UCSD-AML1 (cell line): ENCODE data around the gene UBE4B.
"Not testable (repeated sequence)": the region's sequence is repeated elsewhere in the genome, so short reads cannot be mapped to it uniquely, and the experiment has no call there.

Experiments used
- DNase-seq: peaks from one replicate; lab custom pipeline; 2025; ENCODE audit not compliant: unreplicated experiment; lab: John Stamatoyannopoulos, UW

The UBE4B gene

GRCh38 chr1:10208537-10208936 is 175.8 kb downstream of the UBE4B start:
- DNase-seq, result no peak

GRCh38 chr1:10209590-10209904 is 176.8 kb downstream of the UBE4B start:
- DNase-seq, result no peak

- DNase-seq, result peak; percentile 97
Observed at GRCh38 chr1:10209905-10210810, 177.4 kb downstream of the UBE4B start, which contains the start of gene KIF1B. TSS of gene KIF1B (plus strand) at chr1:10210570. CDS start at chr1:10232329, 21,759 bp downstream.

DNA sequence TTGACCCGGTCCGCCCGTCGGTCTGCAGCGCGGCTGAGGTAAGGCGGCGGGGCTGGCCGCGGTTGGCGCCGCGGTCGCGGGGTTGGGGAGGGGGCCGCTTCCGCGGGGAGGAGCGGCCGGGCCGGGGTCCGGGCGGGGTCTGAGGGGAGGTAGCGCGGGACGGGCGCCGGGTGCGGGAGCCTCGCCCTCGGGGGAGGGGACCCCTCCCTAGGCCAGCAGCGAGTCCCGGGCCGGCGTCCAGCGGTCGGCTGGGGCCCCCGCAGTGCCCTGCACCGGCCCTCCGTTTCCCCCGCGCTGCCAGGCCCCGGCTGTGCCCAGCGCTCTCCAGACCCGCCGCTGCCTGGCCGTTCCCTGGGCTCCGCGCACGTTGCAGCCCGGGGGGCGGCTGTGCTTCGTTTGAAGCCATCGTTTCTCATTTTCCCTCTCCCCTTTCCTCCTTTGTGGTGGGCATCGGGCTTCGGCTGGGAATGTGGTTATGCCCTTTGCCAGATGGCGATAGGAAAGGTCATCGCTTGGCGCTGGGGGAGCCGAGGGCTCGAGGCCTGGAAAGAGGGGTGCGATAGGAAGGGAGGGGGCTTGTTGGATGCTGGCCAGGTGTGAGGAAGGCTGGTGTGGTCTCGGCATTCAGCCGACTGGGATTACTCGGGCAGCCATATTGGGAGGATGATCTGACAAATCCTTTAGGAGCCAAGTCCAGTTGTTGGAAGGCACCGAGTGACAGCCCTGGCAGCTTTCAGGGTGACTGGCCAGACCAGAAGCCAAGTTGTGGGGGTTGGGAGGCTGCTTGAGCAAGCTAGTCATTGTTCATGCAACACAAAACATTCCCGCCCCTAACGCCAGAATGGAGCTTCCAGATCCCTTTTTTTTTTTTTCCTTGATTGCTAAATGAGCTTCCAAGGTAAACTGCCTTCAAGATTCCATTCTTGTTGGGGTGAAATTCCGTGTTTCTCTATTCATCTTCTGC is 178.4 kb downstream of the UBE4B start:
- no peak for DNase-seq

GRCh38 chr1:10211805-10212410 is 179.2 kb downstream of the UBE4B start:
- no peak for DNase-seq

- DNase-seq, result no peak
Observed at GRCh38 chr1:10212476-10212875, 179.7 kb downstream of the UBE4B start.

- no peak for DNase-seq
Observed at GRCh38 chr1:10213186-10213705, 180.5 kb downstream of the UBE4B start.

DNA sequence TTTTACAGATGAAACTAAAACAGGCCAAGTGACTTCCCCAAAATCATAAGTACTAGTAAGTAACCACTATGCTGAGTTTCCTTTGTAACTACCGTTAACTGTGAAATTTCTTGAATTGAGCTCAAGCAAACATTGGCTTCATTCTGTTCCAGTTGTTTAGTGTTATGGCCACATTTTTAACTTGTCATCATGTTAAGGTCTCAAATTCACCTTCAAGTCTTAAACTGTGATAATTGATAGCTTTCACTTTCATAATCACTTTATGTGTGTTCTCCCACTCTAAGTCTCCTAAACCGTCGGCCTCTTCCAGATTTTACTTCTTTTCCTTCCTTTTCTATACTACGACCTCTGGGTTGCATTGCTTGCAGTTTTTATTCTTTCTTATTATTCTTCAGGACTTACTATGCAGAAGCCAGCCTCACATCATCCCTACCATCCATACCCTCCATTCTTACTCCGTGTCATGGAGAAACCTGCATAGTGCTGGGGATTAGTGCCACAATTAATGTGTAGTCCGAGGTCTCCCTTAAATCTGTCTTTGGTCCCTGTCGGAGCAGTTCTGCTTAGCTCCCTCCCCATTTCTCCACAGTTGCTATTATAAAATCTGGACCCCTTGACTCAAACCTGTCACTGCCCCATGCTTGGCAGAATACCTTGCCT is 183.5 kb downstream of the UBE4B start:
- DNase-seq, result no peak

DNA sequence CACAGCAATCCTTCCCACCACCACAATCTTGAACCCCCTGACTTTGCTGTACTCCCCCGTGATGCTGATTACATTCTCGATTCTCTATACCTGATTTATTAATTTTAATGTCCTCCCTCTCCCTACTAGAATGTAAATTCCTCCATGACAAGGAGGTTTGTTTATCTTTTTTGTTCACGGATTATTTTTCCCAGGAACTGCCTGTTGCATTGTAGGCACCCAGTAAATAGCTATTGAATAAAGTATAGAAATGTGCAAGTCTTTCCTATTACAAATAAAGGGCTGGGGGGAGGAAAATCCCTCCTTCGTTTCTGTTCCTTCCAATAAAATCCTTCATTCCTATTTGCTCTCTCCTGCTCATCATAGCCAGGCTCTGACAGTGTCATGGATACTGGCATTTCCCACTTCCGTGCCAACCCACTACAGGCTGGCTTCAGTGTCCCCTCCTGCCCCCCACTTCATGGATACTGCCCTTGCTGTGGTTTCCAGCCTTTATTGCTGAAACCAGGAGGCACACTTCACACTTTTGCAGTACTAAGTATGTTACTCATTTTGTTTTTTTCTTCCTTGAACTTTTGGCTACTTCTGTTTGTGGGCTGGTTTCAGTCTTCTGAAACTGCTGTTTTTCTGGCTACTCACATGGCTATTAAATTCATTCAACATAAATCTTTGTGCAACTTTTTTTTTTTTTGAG is 185.1 kb downstream of the UBE4B start:
- no peak for DNase-seq

GRCh38 chr1:10220200-10220599 is 187.4 kb downstream of the UBE4B start:
- DNase-seq, result no peak

DNA sequence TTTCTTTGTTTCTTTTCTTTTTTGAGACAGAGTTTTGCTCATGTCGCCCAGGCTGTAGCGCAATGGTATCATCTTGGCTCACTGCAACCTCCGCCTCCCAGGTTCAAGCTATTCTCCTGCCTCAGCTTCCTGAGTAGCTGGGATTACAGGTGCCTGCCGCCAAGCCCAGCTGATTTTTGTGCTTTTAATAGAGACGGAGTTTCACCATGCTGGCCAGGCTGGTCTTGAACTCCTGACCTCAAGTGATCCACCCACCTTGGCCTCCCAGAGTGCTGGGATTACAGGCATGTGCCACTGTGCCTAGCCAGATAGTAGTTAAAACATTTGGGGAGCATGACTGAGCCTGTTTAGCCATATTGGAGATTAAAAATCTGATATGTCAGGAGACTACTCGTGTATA is 187.9 kb downstream of the UBE4B start:
- not testable (repeated sequence) for DNase-seq

DNA sequence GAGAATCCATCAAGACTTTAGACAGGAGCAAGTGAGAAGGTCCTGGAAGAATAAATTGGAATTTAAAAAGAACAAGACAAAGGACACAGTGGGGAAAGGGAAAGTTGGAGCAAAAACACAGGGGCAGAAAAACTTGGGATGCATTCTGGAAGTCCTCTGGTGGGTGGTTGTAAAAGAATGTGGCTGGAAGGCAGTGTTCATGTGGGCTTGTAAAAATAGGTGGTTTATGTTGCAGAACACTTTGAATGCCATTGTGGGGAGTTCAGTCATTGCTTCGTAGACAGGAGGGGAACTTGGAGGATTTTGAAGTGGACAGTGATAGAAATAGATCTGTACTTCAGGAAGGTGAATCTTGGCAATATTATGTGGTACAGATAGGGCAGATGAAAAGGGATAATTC is 192.8 kb downstream of the UBE4B start:
- no peak for DNase-seq

DNA sequence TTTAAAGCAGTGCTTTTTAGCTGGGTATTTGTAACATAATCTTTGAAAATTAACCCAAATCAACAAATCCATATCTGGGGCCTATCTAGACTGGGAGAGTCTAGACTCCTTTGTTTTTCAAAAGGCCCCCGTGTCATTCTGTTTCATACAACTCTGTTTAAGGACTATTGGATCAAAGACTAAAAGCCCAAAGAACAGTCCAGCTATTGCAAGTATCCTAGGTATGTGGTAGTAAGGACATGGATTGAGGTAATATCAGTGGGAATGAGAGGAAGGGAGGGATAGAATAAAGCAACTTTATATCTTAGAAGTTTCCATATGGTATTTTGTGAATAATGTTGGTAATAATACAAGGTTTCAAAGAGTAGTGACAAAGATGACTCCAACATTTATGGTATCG is 195.8 kb downstream of the UBE4B start:
- DNase-seq, result no peak

- DNase-seq, result no peak
Observed at GRCh38 chr1:10229903-10230302, 197.1 kb downstream of the UBE4B start.
